ENCODE measurements around the gene TBPL2.
"Not testable (repeated sequence)": the region's sequence is repeated elsewhere in the genome, so short reads cannot be mapped to it uniquely, and the experiment has no call there.

TBPL2 gene

DNA sequence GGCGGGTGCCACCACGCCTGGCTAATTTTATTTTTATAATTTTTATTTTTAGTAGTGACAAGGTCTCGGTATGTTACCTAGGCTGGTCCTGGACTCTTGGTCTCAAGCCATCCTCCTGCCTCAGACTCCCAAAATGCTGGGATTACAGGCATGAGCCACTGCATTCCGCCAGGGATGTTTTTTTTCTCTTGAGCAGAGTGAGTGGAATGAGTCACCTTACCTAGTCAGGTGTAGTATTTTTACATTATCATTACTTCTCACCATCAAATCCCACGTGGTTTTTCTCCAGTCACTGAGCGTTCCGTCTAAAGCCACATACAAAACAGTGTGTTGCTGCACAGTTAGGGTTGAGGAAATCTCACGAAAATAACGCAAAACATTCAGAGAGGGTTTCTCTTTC, 870 bp upstream of the TBPL2 start:
- no peak for DNase-seq (ENCODE audit: low spot score)

DNA sequence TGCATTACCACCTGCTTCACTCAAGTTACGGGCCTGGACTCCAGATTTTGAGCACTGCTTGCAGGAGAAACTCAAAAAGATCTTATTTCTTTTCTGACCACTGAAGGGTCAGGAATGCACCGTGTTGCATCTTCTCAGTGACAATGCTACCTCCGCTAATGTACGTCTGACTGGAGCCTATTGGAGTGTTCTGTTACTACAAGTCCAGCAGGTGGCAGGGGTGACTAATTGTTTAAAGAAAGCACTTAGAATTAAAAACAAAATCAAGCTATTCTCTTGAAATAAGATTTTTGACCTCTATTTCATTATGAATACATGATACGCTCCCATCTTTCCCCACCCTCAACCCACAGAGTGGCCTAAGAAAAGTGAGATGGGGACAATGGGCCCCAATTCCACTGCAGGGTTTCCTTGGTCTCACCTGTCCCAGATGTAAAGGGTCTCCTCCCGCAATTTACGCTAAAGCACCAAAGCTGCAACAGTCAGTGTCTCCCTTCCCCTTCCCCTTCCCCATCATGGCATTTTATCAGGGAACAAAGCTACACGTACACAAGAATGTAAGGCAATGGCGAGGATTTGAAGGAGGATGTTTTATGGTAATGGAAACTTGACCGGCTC, 2.2 kb downstream of the TBPL2 start:
- DNase-seq (ENCODE audit: low spot score), result no peak

DNA sequence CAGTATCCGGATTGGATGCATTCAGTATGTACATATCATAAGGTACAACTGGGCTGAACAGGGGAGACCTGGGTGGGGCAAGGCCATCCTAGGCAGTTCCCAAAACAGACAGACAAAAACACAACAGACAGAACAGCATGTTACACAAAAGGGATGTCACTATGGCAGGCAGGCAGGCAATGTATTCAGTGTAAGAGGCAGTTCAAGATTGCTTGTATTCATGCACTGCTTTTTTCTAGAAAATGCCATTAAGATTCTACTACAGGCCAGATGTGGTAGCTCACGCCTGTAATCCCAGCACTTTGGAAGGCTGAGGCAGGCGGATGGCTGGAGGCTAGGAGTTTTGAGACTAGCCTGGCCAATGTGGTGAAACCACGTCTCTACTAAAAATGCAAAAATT, 3.5 kb downstream of the TBPL2 start:
- DNase-seq (ENCODE audit: low spot score), result no peak

DNA sequence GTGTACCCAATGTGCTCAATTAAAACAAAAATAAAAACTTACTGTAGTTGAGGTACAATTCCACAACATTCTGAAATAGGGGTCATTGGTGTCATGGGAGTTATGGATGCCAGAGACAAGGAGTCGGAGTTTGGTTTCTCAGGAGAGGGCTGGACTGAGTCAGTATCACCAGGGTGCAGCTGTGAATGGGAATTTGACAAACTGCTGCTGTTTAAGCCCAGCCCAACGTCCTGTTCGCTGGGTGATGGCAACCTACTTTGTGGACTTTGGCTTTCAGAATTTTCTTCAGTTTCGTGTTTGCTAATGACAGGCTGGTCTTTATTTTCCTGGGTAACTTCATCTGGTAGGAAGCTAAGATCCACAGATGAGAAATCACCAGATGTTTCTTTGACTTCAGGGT, 3.9 kb downstream of the TBPL2 start:
- DNase-seq (ENCODE audit: low spot score), result no peak

DNA sequence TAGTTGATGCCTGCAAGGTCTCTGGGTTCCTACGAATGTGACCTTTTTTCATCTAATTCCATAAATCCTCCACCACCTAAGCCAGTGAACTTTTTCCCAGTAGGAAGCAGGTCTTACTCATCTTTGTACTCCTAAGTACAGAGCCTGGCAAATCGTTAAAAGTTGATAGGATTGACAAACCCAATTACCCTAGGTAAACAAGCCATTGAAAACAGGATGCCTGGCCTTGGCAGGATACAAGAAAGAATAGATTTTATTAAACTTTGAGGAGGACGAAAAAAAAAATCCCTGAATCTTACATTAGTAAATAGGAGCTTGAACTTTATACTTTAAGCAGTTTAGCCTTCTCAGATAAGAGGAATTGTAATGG, 5.6 kb downstream of the TBPL2 start:
- DNase-seq (ENCODE audit: low spot score), result no peak

DNA sequence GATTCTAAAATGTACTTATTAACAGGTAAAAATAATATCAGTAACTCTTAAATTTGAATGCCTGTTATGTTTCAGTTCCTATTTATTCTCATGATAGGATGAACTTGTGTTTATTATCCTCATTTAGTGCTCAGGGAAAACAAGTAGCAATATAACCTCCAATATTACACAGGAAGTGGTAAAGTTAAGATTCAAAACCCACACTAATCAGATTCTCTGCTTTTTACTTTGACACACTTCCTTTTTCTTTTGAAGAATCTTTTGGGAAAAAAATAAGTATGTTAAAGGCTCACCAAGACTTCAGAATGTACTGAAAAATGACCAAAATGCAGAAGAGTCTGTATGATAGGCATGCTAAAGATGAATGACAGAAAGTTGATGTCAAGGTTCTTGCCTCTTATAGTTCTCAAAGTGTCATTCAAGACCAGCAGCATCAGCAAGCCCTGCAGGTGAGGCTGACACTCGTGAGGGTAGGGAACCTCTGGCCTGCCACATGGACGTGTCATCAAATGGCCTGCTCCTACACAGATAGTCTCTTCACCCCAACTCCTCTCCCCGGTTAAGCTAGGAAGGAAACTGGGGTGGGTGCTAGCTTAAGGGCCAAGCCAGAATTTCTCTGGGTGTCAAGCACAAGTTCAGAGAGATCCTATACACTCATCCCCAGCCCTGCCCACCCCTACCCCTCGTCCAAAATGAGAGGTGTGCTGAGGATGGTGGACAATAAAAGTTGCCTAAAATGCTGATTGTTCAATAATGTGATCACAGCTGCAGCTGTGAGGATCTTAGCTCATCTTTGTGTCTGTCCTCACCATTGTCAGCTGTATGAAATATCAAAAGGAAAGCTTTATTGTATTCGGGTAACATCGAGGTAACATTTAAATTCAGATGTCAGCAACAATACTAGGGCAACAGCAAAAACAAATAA, 6.3 kb downstream of the TBPL2 start:
- DNase-seq (ENCODE audit: low spot score), result no peak

DNA sequence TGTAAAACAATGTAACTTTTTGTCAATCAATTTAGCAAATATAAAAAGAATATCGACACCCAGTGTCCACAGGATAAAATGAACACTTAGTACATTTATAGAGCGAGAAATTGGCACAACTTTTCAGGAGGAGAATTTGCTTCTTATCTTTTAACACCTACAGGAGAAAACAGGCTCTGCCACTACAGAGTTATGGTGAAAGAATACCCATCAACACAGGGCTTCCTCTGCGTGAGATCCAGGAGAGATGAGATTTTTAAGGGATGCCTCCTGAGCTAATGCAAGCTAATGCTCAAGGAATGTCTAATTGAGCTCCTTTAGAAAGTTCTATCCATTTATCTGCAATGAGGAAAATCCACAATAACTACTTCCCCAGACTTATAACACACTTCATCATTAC, 7.8 kb downstream of the TBPL2 start:
- DNase-seq (ENCODE audit: low spot score), result no peak

DNA sequence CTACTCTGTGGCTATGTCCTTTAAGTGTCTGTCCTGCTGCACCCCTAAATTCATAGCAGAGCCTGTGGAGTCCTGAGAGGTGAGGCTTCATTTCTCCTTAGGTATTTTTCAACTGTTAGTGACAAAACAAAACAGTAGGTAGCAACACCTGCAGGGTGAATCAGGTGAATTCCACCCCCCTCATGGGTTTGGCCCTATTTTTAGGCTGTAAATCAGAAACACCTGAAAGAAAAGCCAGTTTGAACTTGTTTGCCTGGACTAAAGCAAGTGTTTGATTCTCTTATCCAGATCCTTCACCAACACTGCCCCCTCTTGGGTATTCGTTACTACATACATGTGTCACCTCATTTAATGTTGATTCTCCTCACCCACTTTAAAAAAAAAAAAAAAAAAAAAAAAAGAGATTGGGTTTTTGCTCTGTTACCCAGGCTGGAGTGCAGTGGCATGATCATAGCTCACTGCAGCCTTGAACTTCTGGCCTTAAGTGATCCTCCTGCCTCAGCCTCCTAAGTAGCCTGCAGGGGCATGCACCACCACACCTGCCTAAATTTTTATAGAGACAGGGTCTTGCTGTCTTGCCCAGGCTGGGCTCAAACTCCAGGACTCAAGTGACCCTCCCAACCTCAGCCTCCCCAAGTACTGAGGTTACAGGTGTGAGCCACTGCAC, 10.3 kb downstream of the TBPL2 start:
- no peak for DNase-seq (ENCODE audit: low spot score)

DNA sequence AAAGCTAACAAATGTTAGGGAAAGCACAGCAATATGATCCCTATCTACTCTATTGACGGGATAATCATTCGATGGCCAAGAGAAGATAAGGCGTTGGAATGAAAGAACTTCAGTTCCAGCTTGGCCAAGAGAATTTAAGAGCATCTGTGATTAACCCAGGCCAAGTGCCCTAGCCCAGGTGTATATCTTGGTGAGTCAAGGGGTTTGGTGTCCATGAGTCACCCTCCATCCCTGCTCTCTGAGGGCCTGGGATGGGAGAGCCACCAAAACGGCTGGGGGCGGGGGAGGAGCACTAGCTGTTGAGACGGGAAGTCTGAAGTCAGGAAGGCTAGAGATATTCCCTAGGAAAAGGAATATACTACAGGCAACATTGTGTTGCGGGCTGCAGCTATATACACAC, 13.0 kb downstream of the TBPL2 start:
- no peak for DNase-seq (ENCODE audit: low spot score)

DNA sequence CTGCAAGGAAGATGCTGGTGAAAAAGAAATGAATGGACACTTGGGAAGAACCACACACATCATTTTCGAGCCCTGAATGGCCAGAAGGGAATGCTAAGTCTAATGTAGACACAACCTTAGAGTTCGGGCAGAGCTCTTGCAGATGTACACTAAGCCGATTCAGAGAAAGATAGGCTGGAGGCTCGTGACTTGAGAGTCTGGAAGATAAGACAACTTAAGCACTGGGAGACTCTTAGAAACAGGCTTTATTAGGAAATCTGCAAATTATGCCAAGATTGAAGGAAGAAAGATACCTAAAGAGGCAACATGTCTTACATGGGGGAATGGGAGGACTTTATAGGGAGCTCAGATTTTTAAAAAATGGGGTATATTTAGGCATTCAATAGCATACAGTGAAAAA, 13.5 kb downstream of the TBPL2 start:
- DNase-seq (ENCODE audit: low spot score), result no peak

DNA sequence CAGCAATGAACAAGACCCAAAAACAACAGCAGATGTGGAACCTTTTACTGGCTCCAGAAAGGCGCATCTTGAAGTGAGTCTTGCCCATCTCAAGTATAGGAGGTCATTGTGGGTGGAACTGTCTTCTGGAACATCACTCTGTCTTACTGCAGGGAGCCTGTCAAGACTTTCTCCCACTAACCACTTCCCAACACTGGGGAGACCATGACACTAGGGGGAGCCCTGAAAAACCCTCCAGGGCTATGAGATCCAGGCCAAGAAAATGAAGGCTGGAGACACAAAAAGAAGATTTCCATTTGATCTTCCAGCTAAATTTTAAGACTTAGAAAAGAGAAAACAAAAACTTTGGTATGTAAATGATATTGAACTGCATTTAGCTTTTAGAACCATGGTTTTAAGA, 15.3 kb downstream of the TBPL2 start:
- no peak for DNase-seq (ENCODE audit: low spot score)

DNA sequence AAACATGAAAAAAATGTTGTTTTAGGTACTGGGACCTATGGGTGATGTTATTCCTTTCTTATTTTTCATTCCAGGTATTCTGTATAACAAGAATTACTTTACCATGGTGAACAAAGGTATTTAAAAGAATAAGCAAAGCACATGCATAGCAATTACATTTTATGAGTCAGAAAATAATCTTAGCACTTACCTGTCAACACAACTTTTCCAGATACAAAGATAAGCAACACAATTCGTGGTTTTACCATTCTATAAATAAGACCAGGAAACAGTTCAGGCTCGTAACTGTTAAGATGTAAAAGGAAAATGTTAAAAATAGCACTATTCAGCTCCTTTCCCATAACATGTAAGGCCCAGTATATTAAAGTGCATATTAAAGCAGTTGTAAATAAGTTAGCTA, 16.4 kb downstream of the TBPL2 start:
- DNase-seq (ENCODE audit: low spot score), result no peak

DNA sequence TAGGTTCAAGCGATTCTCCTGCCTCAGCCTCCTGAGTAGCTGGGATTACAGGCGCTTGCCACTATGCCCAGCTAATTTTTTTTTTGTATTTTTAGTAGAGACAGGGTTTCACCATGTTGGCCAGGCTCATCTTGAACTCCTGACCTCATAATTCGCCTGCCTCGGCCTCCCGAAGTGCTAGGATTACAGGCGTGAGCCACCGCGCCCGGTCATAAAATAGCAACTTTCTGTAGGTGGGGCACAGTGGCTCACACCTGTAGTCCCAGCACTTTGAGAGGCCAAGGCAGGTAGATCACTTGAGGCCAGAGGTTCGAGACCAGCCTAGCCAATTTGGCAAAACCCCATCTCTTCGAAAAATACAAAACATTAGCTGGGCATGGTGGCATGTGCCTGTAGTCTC, 18.1 kb downstream of the TBPL2 start:
- DNase-seq (ENCODE audit: low spot score), result not testable (repeated sequence)

DNA sequence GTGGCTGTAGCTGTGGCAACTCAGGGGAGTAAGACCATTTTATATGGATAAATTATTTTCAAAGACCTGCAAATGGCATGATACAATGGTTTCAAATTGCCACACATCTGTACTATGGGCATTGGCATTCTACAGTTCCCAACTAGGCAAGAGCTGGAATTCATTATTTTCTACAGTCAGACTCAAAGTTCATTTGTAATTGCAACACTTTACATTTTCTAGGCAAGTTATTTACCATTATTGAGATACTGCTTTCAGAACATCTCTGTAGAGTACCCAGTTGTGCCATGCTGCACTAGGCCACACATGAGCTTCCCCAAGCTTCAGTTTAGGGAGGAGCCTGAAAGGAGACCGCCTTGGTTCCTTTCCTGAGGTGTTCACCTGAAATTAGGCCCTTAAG, 20.8 kb downstream of the TBPL2 start:
- no peak for DNase-seq (ENCODE audit: low spot score)

DNA sequence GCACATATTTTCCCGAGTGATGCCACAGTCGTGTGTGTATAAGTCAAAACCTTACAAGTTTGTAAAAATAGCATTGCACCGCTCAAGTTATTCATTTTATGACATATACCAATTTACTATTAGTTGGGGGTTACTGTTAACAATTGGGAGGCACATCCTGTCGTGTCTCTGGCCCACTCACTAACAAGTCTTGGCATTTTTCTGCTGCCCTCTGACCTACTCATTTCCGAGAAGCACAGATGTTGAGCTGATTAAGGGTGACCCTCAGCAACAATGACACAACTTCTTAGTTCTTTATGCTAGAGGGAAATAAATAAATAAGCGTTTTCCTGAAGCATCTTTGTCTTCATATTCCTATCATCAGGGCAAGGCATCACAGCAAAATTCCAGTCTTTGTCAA, 22.0 kb downstream of the TBPL2 start:
- DNase-seq (ENCODE audit: low spot score), result no peak

DNA sequence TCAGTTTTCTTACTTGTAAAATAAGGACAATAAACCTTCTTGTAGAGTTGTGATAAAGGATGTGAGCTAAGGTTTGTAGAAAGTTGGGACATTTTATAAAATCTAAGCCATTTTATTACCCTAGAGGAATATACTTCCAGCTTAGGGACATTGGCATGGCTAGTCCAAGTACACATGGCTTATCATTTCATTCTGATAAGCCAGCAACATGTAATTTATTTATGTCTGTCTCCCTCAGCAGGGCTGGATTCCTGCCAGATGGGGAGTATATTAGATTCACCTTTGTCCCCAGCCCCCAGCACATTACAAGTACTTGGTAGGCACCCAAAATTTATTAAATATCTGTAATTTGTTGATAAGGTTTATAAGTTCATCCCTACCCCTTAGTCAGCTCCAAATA, 22.5 kb downstream of the TBPL2 start:
- DNase-seq (ENCODE audit: low spot score), result no peak

DNA sequence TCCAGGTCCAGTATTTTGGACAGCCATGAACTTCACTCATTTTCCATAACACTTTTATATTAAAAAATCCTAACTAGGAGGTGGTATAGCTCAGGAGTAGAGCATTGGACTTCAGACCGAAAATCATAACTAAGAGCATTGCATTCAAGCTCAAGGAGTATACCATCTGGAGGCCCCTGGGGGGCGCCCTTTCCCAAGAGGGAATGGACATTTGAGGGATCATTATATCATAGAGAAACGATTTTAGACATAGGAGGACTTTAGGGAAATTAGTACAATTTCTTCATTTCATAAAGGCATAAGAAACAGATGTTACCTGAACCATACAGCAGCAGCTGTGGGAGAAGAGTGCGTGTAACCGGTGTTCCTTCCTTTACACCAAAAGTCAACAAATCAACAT, 23.6 kb downstream of the TBPL2 start:
- no peak for DNase-seq (ENCODE audit: low spot score)

DNA sequence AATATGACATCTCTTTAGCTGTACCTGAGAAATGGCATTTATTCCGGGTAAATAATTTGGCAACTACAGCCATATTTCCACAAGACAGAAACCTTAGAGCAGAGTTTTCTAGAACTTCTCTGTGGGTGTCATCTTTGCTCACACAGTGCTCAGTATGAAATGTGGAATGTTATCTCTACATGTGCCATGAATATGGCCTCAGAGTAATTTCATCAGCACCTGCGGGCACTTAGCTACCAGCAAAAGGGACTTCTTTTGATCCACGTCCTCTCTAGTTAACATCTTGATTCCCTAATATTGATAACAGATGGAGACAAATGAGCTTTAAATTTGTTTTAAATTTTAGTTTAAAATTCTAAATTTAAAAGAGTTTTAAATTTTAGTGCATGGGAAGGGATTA, 25.9 kb downstream of the TBPL2 start:
- DNase-seq (ENCODE audit: low spot score), result no peak

DNA sequence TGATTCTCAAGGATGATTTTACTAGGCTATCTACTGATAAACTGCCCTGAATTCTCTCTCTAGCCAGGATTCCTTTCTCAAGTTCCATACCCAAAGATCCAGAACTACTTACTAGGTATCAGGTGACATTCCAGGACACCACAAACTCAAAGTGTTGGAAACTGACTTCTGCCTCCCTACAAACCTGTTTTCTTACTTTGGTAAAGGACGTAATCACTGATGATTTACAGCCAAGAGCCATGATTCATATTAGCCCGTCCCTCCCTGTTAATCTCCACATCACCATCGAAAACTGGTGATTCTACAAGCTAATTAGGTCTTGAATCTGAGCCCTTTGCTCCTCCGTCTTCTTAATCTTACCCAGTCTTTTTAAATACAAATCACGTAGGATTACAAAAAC, 27.7 kb downstream of the TBPL2 start:
- DNase-seq (ENCODE audit: low spot score), result no peak

DNA sequence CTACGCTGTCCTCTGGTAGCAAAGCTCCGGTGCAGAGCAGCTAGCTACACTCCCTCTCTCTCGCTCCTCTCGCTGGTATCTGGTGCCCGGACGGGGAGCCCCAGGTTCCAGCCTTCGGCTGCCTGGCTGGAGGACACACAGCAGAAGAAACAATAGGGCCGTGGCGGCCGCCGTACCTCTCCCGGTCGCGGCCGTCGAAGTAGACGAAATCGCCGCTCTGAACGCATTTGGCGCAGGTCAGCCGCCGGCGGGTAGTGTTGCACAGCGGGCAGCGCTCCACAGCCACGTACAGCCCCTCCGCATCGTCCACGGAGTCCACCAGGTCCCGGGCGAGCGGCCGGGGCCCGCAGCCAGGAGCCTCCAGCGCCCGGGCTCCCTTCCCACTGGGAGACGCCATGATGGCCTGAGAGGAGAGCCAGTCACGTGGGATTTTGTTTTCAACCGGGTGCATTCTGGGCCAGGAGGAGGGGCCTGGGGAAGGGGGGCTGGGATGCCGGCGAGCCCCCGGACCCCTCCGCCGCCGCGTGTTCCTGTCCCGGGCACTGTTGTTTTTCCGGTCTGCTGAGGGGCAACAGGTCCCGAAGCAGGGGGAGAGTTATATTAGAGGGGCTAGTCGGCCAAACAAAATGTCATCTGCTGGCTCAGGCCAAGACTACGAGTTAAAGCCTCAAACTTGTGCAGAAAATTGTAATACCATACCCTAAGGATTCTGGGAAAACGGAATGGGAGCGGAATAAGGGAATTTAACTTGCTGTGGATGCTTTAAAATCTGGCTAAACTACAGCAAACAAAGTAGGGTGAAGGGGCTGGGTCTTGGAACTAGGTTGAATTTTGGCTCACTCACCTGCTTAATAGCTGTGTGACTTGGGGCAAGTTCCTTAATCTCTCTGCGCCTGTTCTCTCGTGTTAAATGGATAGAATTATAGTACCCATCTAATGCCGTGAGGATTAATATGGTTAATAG, 28.7 kb downstream of the TBPL2 start, which contains the start of gene ATG14:
TSS of gene ATG14 (minus strand) at position 405 of the 964 bp plus-strand sequence. CDS start at position 397, 8 bp downstream.
- peak; percentile 94 for DNase-seq (ENCODE audit: low spot score)

DNA sequence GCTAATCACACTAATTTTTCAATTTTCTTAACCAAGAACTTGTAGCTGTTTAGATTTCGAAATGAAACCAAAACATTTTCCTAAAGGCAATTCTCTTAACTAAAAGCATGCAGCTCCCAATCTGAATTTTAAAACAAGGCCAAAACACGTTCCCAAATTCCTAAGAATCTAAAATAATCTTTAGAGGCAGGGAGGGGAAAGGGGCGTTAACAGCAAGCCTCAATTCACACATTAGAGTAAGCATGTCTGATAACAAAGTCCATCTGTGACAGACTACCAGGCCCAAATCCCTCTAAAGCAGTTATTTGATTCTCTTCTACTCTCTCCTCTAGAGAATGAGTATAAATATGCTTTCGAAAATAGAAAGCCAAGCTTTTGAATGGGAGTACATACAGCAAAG, 29.5 kb downstream of the TBPL2 start:
- no peak for DNase-seq (ENCODE audit: low spot score)

Measured in left forelimb (tissue), 1 donor.